Panc1 (cell line): Measurements from ENCODE around the gene PCED1A. TPM values are rescaled to one million over a fixed set of nuclear protein-coding genes. Genes with fewer than 3 reads are reported as not detected.

ENCODE experiments used
- ATAC-seq: fragments of 200-7000 bp; cut with Tn5 transposase; 2 replicates; pipeline ENCODE4 v1.9.1; 2020; ENCODE audit warnings: mild to moderate bottlenecking, moderate library complexity
- BruUV-seq: library from RNA; stranded (reverse); fragments of 400-500 nt; replicated peaks from 2 replicates; lab custom pipeline; 2021; lab: Mats Ljungman, UMichigan
- CTCF ChIA-PET: fragments of 300-600 bp; sonication (Branson Sonifier 250); formaldehyde crosslinking; loops from one replicate; lab custom pipeline; 2022; ENCODE audit warnings: antibody characterized with exemption; lab: Charles Lee
- POLR2A ChIA-PET: fragments of 300-600 bp; sonication (Branson Sonifier 250); formaldehyde crosslinking; loops from one replicate; lab custom pipeline; 2022; ENCODE audit warnings: antibody characterized with exemption; lab: Charles Lee
- DNase-seq: peaks from one replicate; pipeline ENCODE4 v3.0.0-alpha.2; 2010; ENCODE audit warnings: low read depth, low spot score
- H3K27ac ChIP-seq: 2 replicates; pipeline ENCODE4 v1.5.1; 2011; ENCODE audit warnings: mild to moderate bottlenecking, low read length, inconsistent platforms
- H3K27me3 ChIP-seq: fragments of 200-500 bp; sonication (Bioruptor generic); 2 replicates; pipeline ENCODE4 v1.6.0; 2014; ENCODE audit warnings: low read length, inconsistent platforms; ENCODE audit not compliant: control insufficient read depth, insufficient read depth
- H3K36me3 ChIP-seq: fragments of 200-500 bp; sonication (Bioruptor generic); 2 replicates; pipeline ENCODE4 v1.5.1; 2014; ENCODE audit warnings: inconsistent platforms, mild to moderate bottlenecking, low read length, moderate library complexity; ENCODE audit not compliant: control insufficient read depth, insufficient read depth
- H3K4me1 ChIP-seq: 2 replicates; pipeline ENCODE4 v1.5.1; 2011; ENCODE audit warnings: inconsistent platforms, mild to moderate bottlenecking, low read length, moderate library complexity; ENCODE audit not compliant: control insufficient read depth, insufficient read depth
- H3K4me3 ChIP-seq, 2 experiments: 2 replicates each; pipeline ENCODE4 v1.5.1; 2011 to 2012; ENCODE audit warnings: low read depth in 2 of 2, low read length in 2 of 2, mild to moderate bottlenecking in 2 of 2, inconsistent platforms in 1 of 2, moderate library complexity in 1 of 2
- H3K9me3 ChIP-seq: fragments of 200-500 bp; sonication (Bioruptor generic); 2 replicates; pipeline ENCODE4 v1.5.1; 2014; ENCODE audit warnings: low read depth, mild to moderate bottlenecking, inconsistent platforms, low read length, moderate library complexity; ENCODE audit not compliant: control insufficient read depth, insufficient read depth
- POLR2AphosphoS5 ChIP-seq: IDR thresholded peaks from 2 replicates; pipeline ENCODE4 v1.6.1; 2012; ENCODE audit warnings: mild to moderate bottlenecking, low read depth, low read length, moderate library complexity
- REST ChIP-seq, 2 experiments: IDR thresholded peaks; 2 replicates each; pipeline ENCODE4 v1.6.1; 2011 to 2012; ENCODE audit warnings: low read depth in 2 of 2, control low read depth in 1 of 2, low read length in 1 of 2, mild to moderate bottlenecking in 1 of 2, moderate library complexity in 1 of 2; ENCODE audit not compliant: insufficient read depth in 1 of 2
- SIN3A ChIP-seq: IDR thresholded peaks from 2 replicates; pipeline ENCODE4 v1.6.1; 2012; ENCODE audit warnings: low read depth, mild to moderate bottlenecking, low read length, moderate library complexity, borderline replicate concordance; ENCODE audit not compliant: insufficient read depth
- TCF7L2 ChIP-seq: IDR thresholded peaks from 2 replicates; pipeline ENCODE4 v1.6.1; 2011; ENCODE audit warnings: mild to moderate bottlenecking, low read depth, low read length, inconsistent platforms
- in situ Hi-C: cut with HindIII; loops from 2 replicates; pipeline ENCODE4 v1.10.0; 2016; ENCODE audit warnings: low sequenced_read_pairs, low pct_unique_long_range_greater_than_20kb
- intact Hi-C: fragments of 100-400 bp; cut with micrococcal nuclease; formaldehyde crosslinking; loops from one replicate; pipeline ENCODE4 v1.10.0; 2022; ENCODE audit not compliant: unreplicated experiment
- total RNA-seq: library from RNA; stranded (reverse); gene quantifications from one replicate; pipeline ENCODE4 v1.2.1, GENCODE V29; 2021; ENCODE audit not compliant: unreplicated experiment
- TF ChIP-seq, protein P1 (sequence below): fragments of 450-650 bp; IDR thresholded peaks from 2 replicates; pipeline ENCODE4 v1.5.1; 2017; ENCODE audit warnings: mild to moderate bottlenecking

PCED1A gene
- total RNA-seq, 1 experiment from 2014 or later: 42.1 TPM

DNA sequence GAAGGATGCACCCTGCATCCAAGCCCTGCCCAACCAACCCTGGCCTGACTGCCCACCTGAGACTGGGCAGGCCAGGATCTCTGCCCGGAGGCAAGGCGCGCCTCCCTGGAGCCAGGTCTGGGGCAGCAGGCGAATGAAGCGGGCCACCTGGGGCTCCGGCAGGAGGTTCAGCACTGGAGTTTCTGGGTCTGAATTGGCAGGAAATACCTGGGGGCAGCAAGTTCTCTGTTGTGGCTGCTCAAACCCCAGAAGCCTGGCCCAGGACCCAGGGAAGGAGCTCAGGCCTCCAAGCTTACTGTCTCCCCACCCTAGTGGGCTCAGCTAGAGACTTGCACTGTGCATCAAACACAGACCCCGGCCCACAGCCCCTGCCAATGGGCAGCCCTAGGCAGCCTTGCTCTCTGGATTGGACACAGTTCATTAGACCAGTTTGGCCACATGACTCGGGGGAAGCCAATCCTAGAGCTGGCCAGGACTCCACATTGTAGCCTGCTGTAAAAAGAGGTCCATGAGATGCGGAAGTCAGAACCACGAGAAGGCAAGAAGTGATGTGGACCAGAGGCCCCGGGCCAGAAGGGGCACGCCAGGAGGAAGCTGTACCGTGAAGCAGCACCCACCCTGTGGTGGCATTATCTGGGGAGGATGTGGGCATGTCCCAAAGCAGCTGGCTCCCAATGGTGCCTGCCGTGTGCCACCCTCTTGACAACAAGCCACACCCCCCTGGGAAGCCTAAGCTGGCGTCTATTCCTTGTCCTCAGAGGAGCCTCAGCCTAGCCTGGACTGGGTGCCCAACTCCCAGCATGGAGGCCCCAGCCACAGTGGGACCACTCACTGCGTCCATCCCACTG is 43.1 kb downstream of the PCED1A start:
- DNase-seq: no peak
- CTCF ChIA-PET: no interaction called here
- H3K4me3 ChIP-seq: no peak overlapping the region
- H3K4me1 ChIP-seq: no peaks in the 10 kb centered on the region; the same call in 1 of the 2 replicates
- POLR2A ChIA-PET: no interaction called here
- no peaks in the 10 kb centered on the region for H3K9me3 ChIP-seq
- intact Hi-C loops (no loop called here), in situ Hi-C loops (no loop called here)
- H3K36me3 ChIP-seq: no peaks in the 10 kb centered on the region
- TF ChIP-seq SIN3A (no peak), TCF7L2 (no peak), REST (IDR thresholded peaks at IDR 0.05; ENCODE audit: insufficient read depth in 1 of 2, low read depth in 2 of 2, low read length in 1 of 2) (no peak), POLR2AphosphoS5 (no peak)
- TF ChIP-seq, protein P1, sequence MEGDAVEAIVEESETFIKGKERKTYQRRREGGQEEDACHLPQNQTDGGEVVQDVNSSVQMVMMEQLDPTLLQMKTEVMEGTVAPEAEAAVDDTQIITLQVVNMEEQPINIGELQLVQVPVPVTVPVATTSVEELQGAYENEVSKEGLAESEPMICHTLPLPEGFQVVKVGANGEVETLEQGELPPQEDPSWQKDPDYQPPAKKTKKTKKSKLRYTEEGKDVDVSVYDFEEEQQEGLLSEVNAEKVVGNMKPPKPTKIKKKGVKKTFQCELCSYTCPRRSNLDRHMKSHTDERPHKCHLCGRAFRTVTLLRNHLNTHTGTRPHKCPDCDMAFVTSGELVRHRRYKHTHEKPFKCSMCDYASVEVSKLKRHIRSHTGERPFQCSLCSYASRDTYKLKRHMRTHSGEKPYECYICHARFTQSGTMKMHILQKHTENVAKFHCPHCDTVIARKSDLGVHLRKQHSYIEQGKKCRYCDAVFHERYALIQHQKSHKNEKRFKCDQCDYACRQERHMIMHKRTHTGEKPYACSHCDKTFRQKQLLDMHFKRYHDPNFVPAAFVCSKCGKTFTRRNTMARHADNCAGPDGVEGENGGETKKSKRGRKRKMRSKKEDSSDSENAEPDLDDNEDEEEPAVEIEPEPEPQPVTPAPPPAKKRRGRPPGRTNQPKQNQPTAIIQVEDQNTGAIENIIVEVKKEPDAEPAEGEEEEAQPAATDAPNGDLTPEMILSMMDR: no peak
- BruUV-seq: no TSS peak
- no peak overlapping the region for H3K27ac ChIP-seq
- peaks cover 18% of the 10 kb centered on the region for H3K27me3 ChIP-seq
- no peak for ATAC-seq

DNA sequence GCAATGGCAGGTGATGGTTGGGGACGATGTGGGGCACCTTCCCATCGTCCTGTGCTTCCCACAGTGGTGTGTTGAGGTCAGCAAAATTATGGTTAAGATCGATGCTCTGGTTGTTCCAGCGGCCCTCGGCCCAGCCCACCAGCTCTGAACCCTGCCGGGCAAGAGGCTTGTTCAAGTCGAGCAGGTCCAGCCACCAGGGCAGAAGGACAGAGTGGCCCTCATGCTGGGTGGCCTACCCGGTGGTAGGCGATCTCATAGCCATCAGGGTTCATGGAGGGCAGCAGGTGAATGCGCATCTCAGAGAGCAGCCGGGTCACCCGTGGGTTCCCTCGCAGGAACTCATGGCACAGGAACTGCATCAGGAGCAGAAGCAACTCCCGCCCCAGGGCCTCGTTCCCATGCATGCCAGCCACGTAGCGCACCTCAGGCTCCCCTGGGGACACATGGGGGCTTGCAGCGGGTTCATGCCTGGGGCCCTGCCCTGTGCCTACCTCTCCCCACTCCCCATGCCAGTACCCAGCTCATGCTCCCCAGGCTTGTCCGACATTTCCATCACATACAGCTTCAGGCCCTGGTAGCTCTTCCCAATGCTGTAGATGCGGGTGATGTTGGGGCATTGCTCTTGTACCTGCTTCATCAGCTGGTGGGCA is 44.3 kb downstream of the PCED1A start:
- no peaks in the 10 kb centered on the region for H3K36me3 ChIP-seq
- in situ Hi-C loops: no loop called here
- no peak overlapping the region for H3K4me3 ChIP-seq
- CTCF ChIA-PET: no interaction called here
- ATAC-seq: no peak
- H3K27me3 ChIP-seq: peaks cover 23% of the 10 kb centered on the region
- intact Hi-C loops: no loop called here
- no peaks in the 10 kb centered on the region; the same call in 1 of the 2 replicates for H3K4me1 ChIP-seq
- TF ChIP-seq TCF7L2 (no peak), POLR2AphosphoS5 (no peak), SIN3A (no peak), REST (IDR thresholded peaks at IDR 0.05; ENCODE audit: insufficient read depth in 1 of 2, low read depth in 2 of 2, low read length in 1 of 2) (no peak)
- TF ChIP-seq, protein P1: no peak
- no peaks in the 10 kb centered on the region for H3K9me3 ChIP-seq
- BruUV-seq: no TSS peak
- POLR2A ChIA-PET: no interaction called here
- no peak for DNase-seq
- H3K27ac ChIP-seq: no peak overlapping the region
